B cell (primary cell): ENCODE data around the gene RILPL2.
"Not testable (repeated sequence)": the region's sequence is repeated elsewhere in the genome, so short reads cannot be mapped to it uniquely, and the experiment has no call there.

Experiments
- EZH2 ChIP-seq: IDR thresholded peaks from 2 replicates; pipeline ENCODE4 v1.6.1; 2012; ENCODE audit warnings: borderline replicate concordance, low read depth, mild to moderate bottlenecking, moderate library complexity, low read length; ENCODE audit not compliant: insufficient read depth, poor library complexity, severe bottlenecking
- TF ChIP-seq, protein P1 (sequence below): fragments of 200-600 bp; IDR thresholded peaks from one replicate; pipeline ENCODE4 v1.8.0; 2022; ENCODE audit warnings: antibody characterized with exemption, mild to moderate bottlenecking

GRCh38 chr12:123407269-123407668, 29.2 kb downstream of the RILPL2 start:
- TF ChIP-seq, protein P1, sequence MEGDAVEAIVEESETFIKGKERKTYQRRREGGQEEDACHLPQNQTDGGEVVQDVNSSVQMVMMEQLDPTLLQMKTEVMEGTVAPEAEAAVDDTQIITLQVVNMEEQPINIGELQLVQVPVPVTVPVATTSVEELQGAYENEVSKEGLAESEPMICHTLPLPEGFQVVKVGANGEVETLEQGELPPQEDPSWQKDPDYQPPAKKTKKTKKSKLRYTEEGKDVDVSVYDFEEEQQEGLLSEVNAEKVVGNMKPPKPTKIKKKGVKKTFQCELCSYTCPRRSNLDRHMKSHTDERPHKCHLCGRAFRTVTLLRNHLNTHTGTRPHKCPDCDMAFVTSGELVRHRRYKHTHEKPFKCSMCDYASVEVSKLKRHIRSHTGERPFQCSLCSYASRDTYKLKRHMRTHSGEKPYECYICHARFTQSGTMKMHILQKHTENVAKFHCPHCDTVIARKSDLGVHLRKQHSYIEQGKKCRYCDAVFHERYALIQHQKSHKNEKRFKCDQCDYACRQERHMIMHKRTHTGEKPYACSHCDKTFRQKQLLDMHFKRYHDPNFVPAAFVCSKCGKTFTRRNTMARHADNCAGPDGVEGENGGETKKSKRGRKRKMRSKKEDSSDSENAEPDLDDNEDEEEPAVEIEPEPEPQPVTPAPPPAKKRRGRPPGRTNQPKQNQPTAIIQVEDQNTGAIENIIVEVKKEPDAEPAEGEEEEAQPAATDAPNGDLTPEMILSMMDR = not testable (repeated sequence)
- TF ChIP-seq EZH2 = not testable (repeated sequence)
